Endothelial cell of umbilical vein (primary cell): ENCODE data around the gene SMURF2. TPM values are rescaled to one million over a fixed set of nuclear protein-coding genes. Genes with fewer than 3 reads are reported as not detected.

Experiments
- BruUV-seq: library from RNA; stranded (reverse); fragments of 400-500 nt; replicated peaks from 2 replicates; lab custom pipeline; 2021; lab: Mats Ljungman, UMichigan
- CTCF ChIA-PET: fragments of 300-600, 350-600 bp; sonication (Branson Sonifier 250); formaldehyde crosslinking; loops from one replicate; lab custom pipeline; 2021; ENCODE audit warnings: antibody characterized with exemption, inconsistent platforms; lab: Charles Lee
- POLR2A ChIA-PET: fragments of 300-600, 350-600 bp; sonication (Branson Sonifier 250); formaldehyde crosslinking; loops from one replicate; lab custom pipeline; 2021; ENCODE audit warnings: antibody characterized with exemption, inconsistent platforms; lab: Charles Lee
- DNase-seq: peaks from one replicate; pipeline ENCODE4 v3.0.0-alpha.2; 2011; ENCODE audit warnings: low read depth, low spot score
- FAIRE-seq: peaks from 2 replicates; lab custom pipeline; 2011; peaks lifted over from hg19 to GRCh38; lab: Jason Lieb, UNC
- H2AFZ ChIP-seq: 2 replicates; pipeline ENCODE4 v1.6.0; 2012; ENCODE audit warnings: low read depth, low read length, control low read depth, inconsistent platforms
- H3K27ac ChIP-seq: 2 replicates; pipeline ENCODE4 v1.5.1; 2011; ENCODE audit warnings: low read depth, mild to moderate bottlenecking, control low read depth, low read length, moderate library complexity; ENCODE audit not compliant: insufficient read depth
- H3K27me3 ChIP-seq, 2 experiments: 2 replicates each; pipeline versions ENCODE4 v1.6.0 to v1.6.1; 2011; ENCODE audit warnings: low read length in 2 of 2, mixed read lengths in 1 of 2; ENCODE audit not compliant: control insufficient read depth in 2 of 2, insufficient read depth in 2 of 2
- H3K36me3 ChIP-seq, 2 experiments: 2 replicates in 1 of 2; 3 replicates in 1 of 2; pipeline ENCODE4 v1.5.1; 2011; ENCODE audit warnings: low read length in 2 of 2, mild to moderate bottlenecking in 1 of 2, moderate library complexity in 1 of 2; ENCODE audit not compliant: control insufficient read depth in 2 of 2, insufficient read depth in 2 of 2; ENCODE audit errors: extremely low read depth in 1 of 2
- H3K4me1 ChIP-seq: 3 replicates; pipeline ENCODE4 v1.5.1; 2011; ENCODE audit warnings: mild to moderate bottlenecking, low read length; ENCODE audit not compliant: control insufficient read depth, insufficient read depth; ENCODE audit errors: extremely low read depth
- H3K4me2 ChIP-seq: 2 replicates; pipeline ENCODE4 v1.6.1; 2011; ENCODE audit warnings: low read length, control low read depth, mixed read lengths; ENCODE audit not compliant: insufficient read depth
- H3K4me3 ChIP-seq, 3 experiments: fragments of 200-600 bp in 1 of 3; sonication (generic), shearing (Covaris generic) in 1 of 3; replicated peaks in 1 of 3; 2 replicates each; pipeline ENCODE4 v1.5.1; 2011 to 2016; ENCODE audit warnings: control low read depth in 3 of 3, low read length in 3 of 3, mild to moderate bottlenecking in 2 of 3, inconsistent platforms in 1 of 3, low read depth in 1 of 3, moderate library complexity in 1 of 3; ENCODE audit not compliant: insufficient read depth in 1 of 3
- H3K79me2 ChIP-seq: 2 replicates; pipeline ENCODE4 v1.6.0; 2012; ENCODE audit warnings: low read length, inconsistent platforms; ENCODE audit not compliant: control insufficient read depth, insufficient read depth
- H3K9ac ChIP-seq: replicated peaks from 2 replicates; pipeline ENCODE3; 2011; ENCODE audit warnings: low read length, control low read depth; ENCODE audit not compliant: insufficient read depth; ENCODE audit errors: extremely low read depth
- H3K9me1 ChIP-seq: replicated peaks from 3 replicates; pipeline ENCODE4 v1.6.0; 2011; ENCODE audit warnings: mild to moderate bottlenecking, low read length; ENCODE audit not compliant: control insufficient read depth, insufficient read depth; ENCODE audit errors: extremely low read depth
- H3K9me3 ChIP-seq: replicated peaks from 2 replicates; pipeline ENCODE4 v1.5.1; 2012; ENCODE audit warnings: low read length, inconsistent platforms; ENCODE audit not compliant: control insufficient read depth, insufficient read depth
- H4K20me1 ChIP-seq: replicated peaks from 2 replicates; pipeline ENCODE3; 2011; ENCODE audit warnings: mild to moderate bottlenecking, low read length; ENCODE audit not compliant: control insufficient read depth, insufficient read depth; ENCODE audit errors: extremely low read depth
- EZH2 ChIP-seq: IDR thresholded peaks from 2 replicates; pipeline ENCODE4 v1.6.1; 2012; ENCODE audit warnings: borderline replicate concordance, low read depth, mild to moderate bottlenecking, moderate library complexity, low read length, inconsistent platforms; ENCODE audit not compliant: severe bottlenecking
- JUN ChIP-seq: IDR thresholded peaks from 2 replicates; pipeline ENCODE4 v1.6.1; 2011; ENCODE audit warnings: borderline replicate concordance, low read depth; ENCODE audit not compliant: insufficient read length, insufficient read depth
- MYC ChIP-seq: IDR thresholded peaks from one replicate; pipeline ENCODE4 v1.6.1; 2011; ENCODE audit warnings: mild to moderate bottlenecking, low read depth, low read length
- POLR2A ChIP-seq: IDR thresholded peaks from 2 replicates; pipeline ENCODE4 v1.6.1; 2012; ENCODE audit warnings: low read depth, mild to moderate bottlenecking, control low read depth, low read length
- POLR2AphosphoS5 ChIP-seq: IDR thresholded peaks from 2 replicates; pipeline ENCODE4 v1.6.1; 2012; ENCODE audit warnings: low read depth, mild to moderate bottlenecking, control low read depth, low read length, moderate library complexity; ENCODE audit not compliant: insufficient read depth
- dilution Hi-C: fragments of 300-500 bp; cut with MboI; formaldehyde crosslinking; loops from one replicate; pipeline ENCODE4 v1.15.0; 2019; ENCODE audit warnings: low sequenced_read_pairs; ENCODE audit not compliant: extremely low pct_ligation_motif_present
- intact Hi-C: fragments of 100-400 bp; cut with micrococcal nuclease; formaldehyde crosslinking; loops from one replicate; pipeline ENCODE4 v1.10.0; 2022
- polyA plus RNA-seq, 4 experiments: library from polyadenylated mRNA; depleted of rRNA in 3 of 4; stranded (reverse) in 3 of 4; unstranded in 1 of 4; fragments of >200 nt; gene quantifications; 2 replicates each; pipeline versions ENCODE4 v1.2.1 to v1.2.3, GENCODE V29; 2011 to 2012; ENCODE audit warnings: missing spikeins in 1 of 4
- total RNA-seq: library from RNA; stranded (reverse); gene quantifications from 2 replicates; pipeline ENCODE4 v1.2.3, GENCODE V29; 2021
- TF ChIP-seq, protein P1 (sequence below), 2 donors: IDR thresholded peaks; 1 replicate in 1 of 2; 2 replicates in 1 of 2; pipeline ENCODE4 v1.5.1; 2011; ENCODE audit warnings: low read length in 2 of 2, mild to moderate bottlenecking in 2 of 2, moderate library complexity in 2 of 2, control low read depth in 1 of 2, inconsistent platforms in 1 of 2, low read depth in 1 of 2; ENCODE audit not compliant: insufficient read depth in 1 of 2; ENCODE audit errors: extremely low read depth in 1 of 2

SMURF2 gene
- total and polyA plus RNA-seq, 2 donors (not counting 3 experiments of a cell fraction or from before 2014, with no cell fraction given) = 32.9 to 105 TPM

DNA sequence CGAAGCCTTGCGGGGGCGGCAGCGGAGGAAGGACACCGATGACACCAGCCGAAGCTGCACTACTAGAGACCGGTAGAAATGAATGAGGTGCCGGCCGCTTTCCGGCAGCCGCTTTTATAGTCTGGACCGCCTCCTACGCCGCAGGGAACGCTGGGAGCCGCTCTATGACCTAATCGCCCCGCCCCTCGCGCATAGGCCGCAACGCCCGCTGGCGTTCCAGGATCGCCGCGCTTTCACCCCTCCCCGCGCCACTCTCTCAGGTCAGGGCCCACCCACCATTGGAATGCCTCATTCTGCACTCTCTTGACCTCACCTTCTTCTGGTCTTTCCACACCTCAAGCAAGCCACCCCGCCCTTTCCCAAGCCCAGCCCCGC lies 155.9 kb downstream of the SMURF2 start, which contains the start of gene DDX5:
Gene DDX5, minus strand, starts transcription at position 89 of the 375 bp plus-strand sequence. CDS start 170 bp downstream, outside the sequence.
- H3K27ac ChIP-seq = peak within 1 kb of the TSS; percentile 98
- ChIA-PET POLR2A (interaction anchor here (0.5 to 3.4 kb wide), 11 partner anchors 9 to 497 kb away, joined by 3 to 37 read pairs (median 3); partner anchors contain the start of gene POLG2), CTCF (interaction anchor here (0.9 to 2.4 kb wide), 7 partner anchors 9 to 143 kb away, joined by 3 to 29 read pairs (median 4); partner anchors contain the start of gene POLG2)
- H3K4me3 ChIP-seq = peak within 1 kb of the TSS; percentile 65 to 97 (median 95)
- no TSS peak for BruUV-seq
- dilution Hi-C loops = no loop called here
- intact Hi-C loops = loop anchor here (5.0 to 10.0 kb wide), 2 partner anchors 141 to 239 kb away; no protein-coding TSS in a partner anchor
- FAIRE-seq (no peak), DNase-seq (peak; percentile 97)
- H3K9ac ChIP-seq = peak within 1 kb of the TSS; percentile 100
- H3K4me1 ChIP-seq = peaks cover 39% of the 10 kb centered on the region
- peaks cover 29% of the 10 kb centered on the region for H4K20me1 ChIP-seq
- TF ChIP-seq MYC (no peak), POLR2AphosphoS5 (peak; percentile 100), POLR2A (peak; percentile 100), JUN (peak; percentile 8), EZH2 (no peak)
- TF ChIP-seq, protein P1, sequence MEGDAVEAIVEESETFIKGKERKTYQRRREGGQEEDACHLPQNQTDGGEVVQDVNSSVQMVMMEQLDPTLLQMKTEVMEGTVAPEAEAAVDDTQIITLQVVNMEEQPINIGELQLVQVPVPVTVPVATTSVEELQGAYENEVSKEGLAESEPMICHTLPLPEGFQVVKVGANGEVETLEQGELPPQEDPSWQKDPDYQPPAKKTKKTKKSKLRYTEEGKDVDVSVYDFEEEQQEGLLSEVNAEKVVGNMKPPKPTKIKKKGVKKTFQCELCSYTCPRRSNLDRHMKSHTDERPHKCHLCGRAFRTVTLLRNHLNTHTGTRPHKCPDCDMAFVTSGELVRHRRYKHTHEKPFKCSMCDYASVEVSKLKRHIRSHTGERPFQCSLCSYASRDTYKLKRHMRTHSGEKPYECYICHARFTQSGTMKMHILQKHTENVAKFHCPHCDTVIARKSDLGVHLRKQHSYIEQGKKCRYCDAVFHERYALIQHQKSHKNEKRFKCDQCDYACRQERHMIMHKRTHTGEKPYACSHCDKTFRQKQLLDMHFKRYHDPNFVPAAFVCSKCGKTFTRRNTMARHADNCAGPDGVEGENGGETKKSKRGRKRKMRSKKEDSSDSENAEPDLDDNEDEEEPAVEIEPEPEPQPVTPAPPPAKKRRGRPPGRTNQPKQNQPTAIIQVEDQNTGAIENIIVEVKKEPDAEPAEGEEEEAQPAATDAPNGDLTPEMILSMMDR (IDR thresholded peaks at IDR 0.05; ENCODE audit: extremely low read depth in 1 of 2, insufficient read depth in 1 of 2, low read depth in 1 of 2, low read length in 2 of 2) = no peak
- peak within 1 kb of the TSS; percentile 98 for H3K4me2 ChIP-seq
- no peaks in the 10 kb centered on the region for H3K9me3 ChIP-seq
- H3K9me1 ChIP-seq = no peaks in the 10 kb centered on the region
- peaks cover 80% of the 10 kb centered on the region for H3K79me2 ChIP-seq
- peak within 1 kb of the TSS; percentile 49 for H2AFZ ChIP-seq
- peaks cover 29 to 36% of the 10 kb centered on the region in 2 experiments for H3K36me3 ChIP-seq
- no peaks in the 10 kb centered on the region for H3K27me3 ChIP-seq
